HepG2 (cell line): ENCODE data around the gene AUP1. TPM values are rescaled to one million over a fixed set of nuclear protein-coding genes. Genes with fewer than 3 reads are reported as not detected.
A peak's percentile ranks its signal among the peaks of the same experiment; 100 is the strongest.

Experiments
- HNRNPLL ChIP-seq: fragments of 200-400 bp; formaldehyde crosslinking; IDR thresholded peaks from 2 replicates; pipeline ENCODE4 v1.6.1; 2017; ENCODE audit warnings: mild to moderate bottlenecking, low read depth, low read length; ENCODE audit not compliant: poor library complexity, severe bottlenecking
- KDM2A ChIP-seq: sonication (generic); formaldehyde crosslinking; IDR thresholded peaks from 2 replicates; pipeline ENCODE4 v1.4.0; 2020; ENCODE audit warnings: low read depth, missing genetic modification reagents, borderline replicate concordance
- PTBP1 ChIP-seq: fragments of 200-400 bp; formaldehyde crosslinking; IDR thresholded peaks from 2 replicates; pipeline ENCODE4 v1.6.1; 2018; ENCODE audit warnings: low read length, low read depth; ENCODE audit not compliant: poor library complexity, severe bottlenecking
- YEATS2 ChIP-seq: sonication (generic); formaldehyde crosslinking; IDR thresholded peaks from 2 replicates; pipeline ENCODE4 v1.4.0; 2020; ENCODE audit warnings: missing genetic modification reagents, borderline replicate concordance
- ZBTB20 ChIP-seq: sonication (generic); formaldehyde crosslinking; IDR thresholded peaks from 2 replicates; pipeline ENCODE4 v1.8.1; 2023; ENCODE audit warnings: missing genetic modification reagents, low read depth, mild to moderate bottlenecking, borderline replicate concordance
- ZNF350 ChIP-seq: sonication (generic); formaldehyde crosslinking; IDR thresholded peaks from 2 replicates; pipeline ENCODE4 v1.4.0; 2020; ENCODE audit warnings: mild to moderate bottlenecking, low read depth, missing genetic modification reagents, borderline replicate concordance
- ZNF589 ChIP-seq: sonication (generic); formaldehyde crosslinking; conservative IDR thresholded peaks from 2 replicates; pipeline ENCODE4 v1.8.0; 2022; ENCODE audit warnings: mild to moderate bottlenecking, moderate library complexity, missing genetic modification reagents
- ZNF781 ChIP-seq: sonication (generic); formaldehyde crosslinking; IDR thresholded peaks from 2 replicates; pipeline ENCODE4 v1.5.1; 2020; ENCODE audit warnings: borderline replicate concordance, mild to moderate bottlenecking, missing genetic modification reagents; ENCODE audit errors: not compliant biosample characterization
- polyA plus RNA-seq, 8 experiments: library from polyadenylated mRNA; depleted of rRNA in 3 of 8; stranded (reverse) in 7 of 8; unstranded in 1 of 8; fragments of >200 nt; fragmentation: Illumina TruSeq in 4 of 8; extraction: Trizol in 4 of 8; gene quantifications; 2 replicates each; pipeline versions ENCODE4 v1.2.1 to v1.2.3, GENCODE V29; 2011 to 2016; ENCODE audit warnings: low read depth in 4 of 8, missing spikeins in 1 of 8, mixed read lengths in 1 of 8; ENCODE audit not compliant: insufficient read depth in 1 of 8
- total RNA-seq, 5 experiments: library from RNA; depleted of rRNA; stranded (reverse); fragments of >200 nt; fragmentation: Illumina TruSeq; extraction: Trizol; gene quantifications; 2 replicates each; pipeline ENCODE4 v1.2.3, GENCODE V29; 2016; ENCODE audit warnings: low read depth in 1 of 5
- TF ChIP-seq, protein P1 (sequence below): sonication (generic); formaldehyde crosslinking; IDR thresholded peaks from 2 replicates; pipeline ENCODE4 v1.5.1; 2020; ENCODE audit warnings: missing genetic modification reagents, mild to moderate bottlenecking, borderline replicate concordance
- TF ChIP-seq, protein P2 (sequence below): sonication (generic); formaldehyde crosslinking; IDR thresholded peaks from 2 replicates; pipeline ENCODE4 v1.4.0; 2020; ENCODE audit warnings: missing genetic modification reagents, low read depth, mild to moderate bottlenecking, borderline replicate concordance
- TF ChIP-seq, protein P3 (sequence below): sonication (generic); formaldehyde crosslinking; IDR thresholded peaks from 2 replicates; pipeline ENCODE4 v1.4.0; 2020; ENCODE audit warnings: missing genetic modification reagents
- TF ChIP-seq, protein P4 (sequence below): sonication (generic); formaldehyde crosslinking; IDR thresholded peaks from 2 replicates; pipeline ENCODE4 v1.4.0; 2020; ENCODE audit warnings: missing genetic modification reagents, borderline replicate concordance
- TF ChIP-seq, protein P5 (sequence below): sonication (generic); formaldehyde crosslinking; IDR thresholded peaks from 2 replicates; pipeline ENCODE4 v1.4.0; 2020; ENCODE audit warnings: missing genetic modification reagents, mild to moderate bottlenecking, borderline replicate concordance

Gene AUP1
- total and polyA plus RNA-seq, 2 of the 13 experiments (the other 11 are each of a cell fraction or from before 2014, with no cell fraction given) = 174 to 267 TPM

DNA sequence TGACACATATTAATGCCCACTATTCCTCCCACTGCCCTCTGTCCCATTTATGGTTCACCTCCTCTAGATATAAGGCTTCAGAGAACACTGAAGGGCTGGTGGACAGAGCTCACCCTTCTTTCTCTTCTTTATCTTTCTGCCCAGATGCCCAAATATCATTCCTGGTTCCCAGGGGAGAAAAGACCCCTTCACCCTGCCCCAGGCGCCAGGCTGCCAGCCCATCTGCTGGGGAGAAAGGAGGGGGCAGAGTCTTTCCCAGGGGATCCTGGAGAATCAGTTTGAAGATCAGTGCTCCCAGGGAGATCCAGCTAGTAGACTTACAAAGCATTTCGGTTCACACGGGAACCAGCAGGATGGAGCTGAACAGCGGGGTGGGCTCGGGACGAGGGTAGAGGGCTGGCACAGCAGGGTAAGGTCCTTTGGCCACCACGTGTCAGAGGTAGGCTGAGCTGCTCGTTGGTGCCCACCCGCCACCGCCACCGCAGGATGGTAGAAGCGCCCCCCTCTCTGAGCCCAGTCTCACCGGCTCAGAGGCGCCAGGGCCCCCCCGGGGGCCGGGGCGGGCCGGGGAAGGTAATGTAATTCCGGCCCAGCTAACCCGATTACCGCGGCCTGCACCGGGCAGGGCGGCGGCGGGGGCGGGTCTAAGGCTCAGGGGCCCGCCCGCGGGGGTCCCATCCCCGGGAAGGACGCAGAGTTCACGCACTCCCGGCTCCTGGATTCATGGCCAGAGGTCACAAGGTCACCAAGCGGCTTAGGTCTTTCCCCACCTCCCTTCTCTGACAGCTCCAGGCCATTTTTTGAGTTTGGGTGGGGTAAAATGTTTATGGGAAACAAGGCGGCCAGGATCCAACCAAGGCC lies 16.5 kb downstream of the AUP1 start (continued):
- TF ChIP-seq ZBTB20 (CRISPR knock-in tag) (peak; percentile 43; the same call in 1 of the 2 replicates), HNRNPLL (peak; percentile 37), ZNF589 (0 out of 2 replicates have a peak, but pooled peaks have one; percentile 29), ZNF350 (CRISPR knock-in tag) (peak; percentile 56; the same call in 1 of the 2 replicates), ZNF781 (CRISPR knock-in tag) (peak; percentile 36), KDM2A (CRISPR knock-in tag) (peak; percentile 75; the same call in 1 of the 2 replicates), PTBP1 (peak; percentile 77), YEATS2 (peak; percentile 17; the same call in 1 of the 2 replicates)
- TF ChIP-seq, protein P1, sequence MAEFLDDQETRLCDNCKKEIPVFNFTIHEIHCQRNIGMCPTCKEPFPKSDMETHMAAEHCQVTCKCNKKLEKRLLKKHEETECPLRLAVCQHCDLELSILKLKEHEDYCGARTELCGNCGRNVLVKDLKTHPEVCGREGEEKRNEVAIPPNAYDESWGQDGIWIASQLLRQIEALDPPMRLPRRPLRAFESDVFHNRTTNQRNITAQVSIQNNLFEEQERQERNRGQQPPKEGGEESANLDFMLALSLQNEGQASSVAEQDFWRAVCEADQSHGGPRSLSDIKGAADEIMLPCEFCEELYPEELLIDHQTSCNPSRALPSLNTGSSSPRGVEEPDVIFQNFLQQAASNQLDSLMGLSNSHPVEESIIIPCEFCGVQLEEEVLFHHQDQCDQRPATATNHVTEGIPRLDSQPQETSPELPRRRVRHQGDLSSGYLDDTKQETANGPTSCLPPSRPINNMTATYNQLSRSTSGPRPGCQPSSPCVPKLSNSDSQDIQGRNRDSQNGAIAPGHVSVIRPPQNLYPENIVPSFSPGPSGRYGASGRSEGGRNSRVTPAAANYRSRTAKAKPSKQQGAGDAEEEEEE = no peak
- TF ChIP-seq, protein P2, sequence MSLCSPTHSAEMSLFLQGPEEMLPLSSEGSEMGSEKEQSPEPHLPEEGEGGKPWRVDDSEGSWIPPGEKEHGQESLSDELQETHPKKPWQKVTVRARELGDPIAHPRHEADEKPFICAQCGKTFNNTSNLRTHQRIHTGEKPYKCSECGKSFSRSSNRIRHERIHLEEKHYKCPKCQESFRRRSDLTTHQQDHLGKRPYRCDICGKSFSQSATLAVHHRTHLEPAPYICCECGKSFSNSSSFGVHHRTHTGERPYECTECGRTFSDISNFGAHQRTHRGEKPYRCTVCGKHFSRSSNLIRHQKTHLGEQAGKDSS (CRISPR knock-in tag) = peak; percentile 25; the same call in 1 of the 2 replicates
- TF ChIP-seq, protein P3, sequence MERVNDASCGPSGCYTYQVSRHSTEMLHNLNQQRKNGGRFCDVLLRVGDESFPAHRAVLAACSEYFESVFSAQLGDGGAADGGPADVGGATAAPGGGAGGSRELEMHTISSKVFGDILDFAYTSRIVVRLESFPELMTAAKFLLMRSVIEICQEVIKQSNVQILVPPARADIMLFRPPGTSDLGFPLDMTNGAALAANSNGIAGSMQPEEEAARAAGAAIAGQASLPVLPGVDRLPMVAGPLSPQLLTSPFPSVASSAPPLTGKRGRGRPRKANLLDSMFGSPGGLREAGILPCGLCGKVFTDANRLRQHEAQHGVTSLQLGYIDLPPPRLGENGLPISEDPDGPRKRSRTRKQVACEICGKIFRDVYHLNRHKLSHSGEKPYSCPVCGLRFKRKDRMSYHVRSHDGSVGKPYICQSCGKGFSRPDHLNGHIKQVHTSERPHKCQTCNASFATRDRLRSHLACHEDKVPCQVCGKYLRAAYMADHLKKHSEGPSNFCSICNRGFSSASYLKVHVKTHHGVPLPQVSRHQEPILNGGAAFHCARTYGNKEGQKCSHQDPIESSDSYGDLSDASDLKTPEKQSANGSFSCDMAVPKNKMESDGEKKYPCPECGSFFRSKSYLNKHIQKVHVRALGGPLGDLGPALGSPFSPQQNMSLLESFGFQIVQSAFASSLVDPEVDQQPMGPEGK = peak; percentile 98
- TF ChIP-seq, protein P4, sequence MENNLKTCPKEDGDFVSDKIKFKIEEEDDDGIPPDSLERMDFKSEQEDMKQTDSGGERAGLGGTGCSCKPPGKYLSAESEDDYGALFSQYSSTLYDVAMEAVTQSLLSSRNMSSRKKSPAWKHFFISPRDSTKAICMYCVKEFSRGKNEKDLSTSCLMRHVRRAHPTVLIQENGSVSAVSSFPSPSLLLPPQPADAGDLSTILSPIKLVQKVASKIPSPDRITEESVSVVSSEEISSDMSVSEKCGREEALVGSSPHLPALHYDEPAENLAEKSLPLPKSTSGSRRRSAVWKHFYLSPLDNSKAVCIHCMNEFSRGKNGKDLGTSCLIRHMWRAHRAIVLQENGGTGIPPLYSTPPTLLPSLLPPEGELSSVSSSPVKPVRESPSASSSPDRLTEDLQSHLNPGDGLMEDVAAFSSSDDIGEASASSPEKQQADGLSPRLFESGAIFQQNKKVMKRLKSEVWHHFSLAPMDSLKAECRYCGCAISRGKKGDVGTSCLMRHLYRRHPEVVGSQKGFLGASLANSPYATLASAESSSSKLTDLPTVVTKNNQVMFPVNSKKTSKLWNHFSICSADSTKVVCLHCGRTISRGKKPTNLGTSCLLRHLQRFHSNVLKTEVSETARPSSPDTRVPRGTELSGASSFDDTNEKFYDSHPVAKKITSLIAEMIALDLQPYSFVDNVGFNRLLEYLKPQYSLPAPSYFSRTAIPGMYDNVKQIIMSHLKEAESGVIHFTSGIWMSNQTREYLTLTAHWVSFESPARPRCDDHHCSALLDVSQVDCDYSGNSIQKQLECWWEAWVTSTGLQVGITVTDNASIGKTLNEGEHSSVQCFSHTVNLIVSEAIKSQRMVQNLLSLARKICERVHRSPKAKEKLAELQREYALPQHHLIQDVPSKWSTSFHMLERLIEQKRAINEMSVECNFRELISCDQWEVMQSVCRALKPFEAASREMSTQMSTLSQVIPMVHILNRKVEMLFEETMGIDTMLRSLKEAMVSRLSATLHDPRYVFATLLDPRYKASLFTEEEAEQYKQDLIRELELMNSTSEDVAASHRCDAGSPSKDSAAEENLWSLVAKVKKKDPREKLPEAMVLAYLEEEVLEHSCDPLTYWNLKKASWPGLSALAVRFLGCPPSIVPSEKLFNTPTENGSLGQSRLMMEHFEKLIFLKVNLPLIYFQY (CRISPR knock-in tag) = peak; percentile 65; the same call in 1 of the 2 replicates
- TF ChIP-seq, protein P5, sequence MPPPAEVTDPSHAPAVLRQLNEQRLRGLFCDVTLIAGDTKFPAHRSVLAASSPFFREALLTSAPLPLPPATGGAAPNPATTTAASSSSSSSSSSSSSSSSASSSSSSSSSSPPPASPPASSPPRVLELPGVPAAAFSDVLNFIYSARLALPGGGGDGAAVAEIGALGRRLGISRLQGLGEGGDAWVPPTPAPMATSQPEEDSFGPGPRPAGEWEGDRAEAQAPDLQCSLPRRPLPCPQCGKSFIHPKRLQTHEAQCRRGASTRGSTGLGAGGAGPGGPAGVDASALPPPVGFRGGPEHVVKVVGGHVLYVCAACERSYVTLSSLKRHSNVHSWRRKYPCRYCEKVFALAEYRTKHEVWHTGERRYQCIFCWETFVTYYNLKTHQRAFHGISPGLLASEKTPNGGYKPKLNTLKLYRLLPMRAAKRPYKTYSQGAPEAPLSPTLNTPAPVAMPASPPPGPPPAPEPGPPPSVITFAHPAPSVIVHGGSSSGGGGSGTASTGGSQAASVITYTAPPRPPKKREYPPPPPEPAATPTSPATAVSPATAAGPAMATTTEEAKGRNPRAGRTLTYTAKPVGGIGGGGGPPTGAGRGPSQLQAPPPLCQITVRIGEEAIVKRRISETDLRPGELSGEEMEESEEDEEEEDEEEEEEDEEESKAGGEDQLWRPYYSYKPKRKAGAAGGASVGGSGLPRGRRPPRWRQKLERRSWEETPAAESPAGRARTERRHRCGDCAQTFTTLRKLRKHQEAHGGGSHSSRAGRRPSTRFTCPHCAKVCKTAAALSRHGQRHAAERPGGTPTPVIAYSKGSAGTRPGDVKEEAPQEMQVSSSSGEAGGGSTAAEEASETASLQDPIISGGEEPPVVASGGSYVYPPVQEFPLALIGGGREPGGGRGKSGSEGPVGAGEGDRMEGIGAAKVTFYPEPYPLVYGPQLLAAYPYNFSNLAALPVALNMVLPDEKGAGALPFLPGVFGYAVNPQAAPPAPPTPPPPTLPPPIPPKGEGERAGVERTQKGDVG (CRISPR knock-in tag) = peak; percentile 25; the same call in 1 of the 2 replicates
